Kidney epithelial cell (primary cell): Measurements from ENCODE around the gene SLC25A17. TPM values are rescaled to one million over a fixed set of nuclear protein-coding genes. Genes with fewer than 3 reads are reported as not detected.

Source experiments
- DNase-seq: peaks from one replicate; pipeline ENCODE4 v3.0.0-alpha.2; 2010; ENCODE audit warnings: low read depth
- H3K27me3 ChIP-seq: 2 replicates; pipeline ENCODE4 v1.6.0; 2011; ENCODE audit warnings: low read length; ENCODE audit not compliant: control insufficient read depth, insufficient read depth
- H3K36me3 ChIP-seq: 2 replicates; pipeline ENCODE4 v1.5.1; 2011; ENCODE audit warnings: low read length; ENCODE audit not compliant: control insufficient read depth, insufficient read depth
- H3K4me3 ChIP-seq: 2 replicates; pipeline ENCODE4 v1.5.1; 2011; ENCODE audit warnings: low read depth, mild to moderate bottlenecking, control low read depth, low read length
- total RNA-seq: library from RNA; depleted of rRNA; stranded (reverse); fragments of >200 nt; gene quantifications from 2 replicates; pipeline ENCODE4 v1.2.3, GENCODE V29; 2015
- TF ChIP-seq, protein P1 (sequence below): IDR thresholded peaks from 2 replicates; pipeline ENCODE4 v1.5.1; 2011; ENCODE audit warnings: mild to moderate bottlenecking, moderate library complexity, low read length, control low read depth, inconsistent platforms; ENCODE audit not compliant: insufficient read depth, poor library complexity, severe bottlenecking

The SLC25A17 gene
- total RNA-seq, 1 donor from 2014 or later, result 21.6 TPM

GRCh38 chr22:40739721-40740120 lies 79.4 kb downstream of the SLC25A17 start:
- Histone ChIP-seq H3K27me3 (no peaks in the 10 kb centered on the region), H3K4me3 (no peak overlapping the region), H3K36me3 (no peaks in the 10 kb centered on the region)
- no peak for DNase-seq
- TF ChIP-seq, protein P1, sequence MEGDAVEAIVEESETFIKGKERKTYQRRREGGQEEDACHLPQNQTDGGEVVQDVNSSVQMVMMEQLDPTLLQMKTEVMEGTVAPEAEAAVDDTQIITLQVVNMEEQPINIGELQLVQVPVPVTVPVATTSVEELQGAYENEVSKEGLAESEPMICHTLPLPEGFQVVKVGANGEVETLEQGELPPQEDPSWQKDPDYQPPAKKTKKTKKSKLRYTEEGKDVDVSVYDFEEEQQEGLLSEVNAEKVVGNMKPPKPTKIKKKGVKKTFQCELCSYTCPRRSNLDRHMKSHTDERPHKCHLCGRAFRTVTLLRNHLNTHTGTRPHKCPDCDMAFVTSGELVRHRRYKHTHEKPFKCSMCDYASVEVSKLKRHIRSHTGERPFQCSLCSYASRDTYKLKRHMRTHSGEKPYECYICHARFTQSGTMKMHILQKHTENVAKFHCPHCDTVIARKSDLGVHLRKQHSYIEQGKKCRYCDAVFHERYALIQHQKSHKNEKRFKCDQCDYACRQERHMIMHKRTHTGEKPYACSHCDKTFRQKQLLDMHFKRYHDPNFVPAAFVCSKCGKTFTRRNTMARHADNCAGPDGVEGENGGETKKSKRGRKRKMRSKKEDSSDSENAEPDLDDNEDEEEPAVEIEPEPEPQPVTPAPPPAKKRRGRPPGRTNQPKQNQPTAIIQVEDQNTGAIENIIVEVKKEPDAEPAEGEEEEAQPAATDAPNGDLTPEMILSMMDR, result no peak

GRCh38 chr22:40733919-40734318 lies 85.2 kb downstream of the SLC25A17 start:
- Histone ChIP-seq H3K36me3 (no peaks in the 10 kb centered on the region), H3K4me3 (no peak overlapping the region), H3K27me3 (no peaks in the 10 kb centered on the region)
- TF ChIP-seq, protein P1, result no peak
- DNase-seq, result no peak

GRCh38 chr22:40732999-40733292 lies 86.2 kb downstream of the SLC25A17 start:
- Histone ChIP-seq H3K36me3 (no peaks in the 10 kb centered on the region), H3K27me3 (no peaks in the 10 kb centered on the region), H3K4me3 (no peak overlapping the region)
- DNase-seq, result no peak
- TF ChIP-seq, protein P1, result no peak

DNA sequence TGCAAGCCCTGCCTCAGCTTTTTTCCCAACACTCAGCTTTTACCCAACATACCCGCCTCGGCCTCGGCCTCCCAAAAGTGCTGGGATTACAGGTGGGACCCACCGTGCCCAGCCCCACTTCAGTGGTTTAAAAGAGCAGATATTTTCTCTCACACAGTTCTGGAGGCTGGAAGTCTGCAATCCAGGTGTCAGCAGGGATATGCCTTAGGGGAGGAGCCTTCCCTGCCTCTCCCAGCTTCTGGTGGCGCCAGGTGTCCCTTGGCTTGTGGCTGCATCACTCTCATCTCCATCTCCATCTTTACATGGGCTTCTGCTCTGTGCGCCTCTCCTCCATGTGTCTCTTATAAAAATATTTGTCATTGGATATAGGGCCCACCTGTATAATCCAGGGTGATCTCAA lies 89.9 kb downstream of the SLC25A17 start:
- no peak for DNase-seq
- H3K27me3 ChIP-seq, result no peaks in the 10 kb centered on the region
- H3K36me3 ChIP-seq, result no peaks in the 10 kb centered on the region
- no peak overlapping the region for H3K4me3 ChIP-seq
- TF ChIP-seq, protein P1, result no peak

DNA sequence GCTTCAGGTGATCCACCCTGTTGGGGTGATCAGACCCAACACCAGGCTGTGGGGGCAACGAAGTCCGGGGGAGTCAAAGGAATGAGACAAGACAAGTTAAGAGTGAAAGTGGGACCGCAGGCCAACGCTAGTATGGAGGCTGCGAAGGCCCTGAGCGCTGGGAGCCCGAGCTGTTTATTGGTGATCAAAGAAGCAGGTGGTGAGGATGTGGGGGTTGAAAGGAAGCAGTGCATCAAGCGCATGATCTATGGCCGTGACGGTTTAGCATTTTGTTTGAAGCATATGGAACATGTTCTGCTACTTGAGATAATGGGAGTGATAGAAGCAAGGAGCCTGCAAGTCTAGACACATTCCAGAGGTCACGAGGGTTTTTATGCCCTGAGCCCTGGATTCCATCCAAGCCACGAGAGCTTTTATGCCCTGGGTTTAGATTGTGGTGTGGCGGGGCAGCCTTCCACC lies 90.4 kb downstream of the SLC25A17 start:
- no peak for DNase-seq
- Histone ChIP-seq H3K36me3 (no peaks in the 10 kb centered on the region), H3K27me3 (no peaks in the 10 kb centered on the region), H3K4me3 (no peak overlapping the region)
- TF ChIP-seq, protein P1, result no peak

DNA sequence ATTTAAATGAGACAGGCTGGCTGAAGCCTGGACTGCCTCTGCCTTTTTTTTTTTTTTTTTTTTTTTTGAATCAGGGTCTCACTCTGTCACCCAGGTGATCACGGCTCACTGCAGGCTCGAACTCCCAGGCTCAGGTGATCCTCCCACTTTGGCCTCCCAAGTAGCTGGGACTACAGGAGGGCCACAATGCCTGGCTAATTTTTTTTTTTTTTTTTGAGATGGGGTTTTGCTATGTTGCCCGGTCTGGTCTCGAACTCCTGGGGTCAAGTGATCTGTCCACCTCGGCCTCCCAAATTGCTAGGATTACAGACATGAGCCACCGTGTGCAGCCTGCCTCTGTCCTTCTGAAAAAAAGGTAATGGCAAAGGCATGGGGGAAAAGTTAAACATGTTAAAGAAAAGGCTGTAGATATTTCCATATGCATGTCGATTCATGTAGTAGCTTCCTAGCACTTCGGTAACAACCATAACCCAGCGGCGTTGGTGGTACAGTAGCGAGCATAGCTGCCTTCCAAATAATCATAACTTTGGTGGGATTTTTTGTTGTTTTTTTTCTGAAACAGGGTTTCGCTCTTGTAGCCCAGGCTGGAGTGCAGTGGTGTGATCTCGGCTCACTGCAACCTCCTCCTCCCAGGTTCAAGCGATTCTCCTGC lies 91.1 kb downstream of the SLC25A17 start:
- no peak for DNase-seq

More for the DNA sequence above, 91.1 kb downstream of the SLC25A17 start:
- H3K27me3 ChIP-seq, result no peaks in the 10 kb centered on the region
- no peak overlapping the region for H3K4me3 ChIP-seq
- no peaks in the 10 kb centered on the region for H3K36me3 ChIP-seq
- TF ChIP-seq, protein P1, result no peak
